Epithelial cell of proximal tubule (primary cell): ENCODE data around the gene TSPAN14. TPM values are rescaled to one million over a fixed set of nuclear protein-coding genes. Genes with fewer than 3 reads are reported as not detected.

Experiments
- DNase-seq: peaks from one replicate; pipeline ENCODE4 v3.0.0-alpha.2; 2011; ENCODE audit warnings: low read depth
- H3K4me3 ChIP-seq: 2 replicates; pipeline ENCODE4 v1.5.1; 2011; ENCODE audit warnings: low read depth, mild to moderate bottlenecking, low read length
- CTCF ChIP-seq: conservative IDR thresholded peaks from 2 replicates; pipeline ENCODE4 v1.5.1; 2012; ENCODE audit warnings: low read depth, mild to moderate bottlenecking, low read length
- total RNA-seq: library from RNA; depleted of rRNA; stranded (reverse); fragments of >200 nt; gene quantifications from 2 replicates; pipeline ENCODE4 v1.2.3, GENCODE V29; 2015

Gene TSPAN14
- total RNA-seq, 1 donor from 2014 or later = 139 TPM

- no peak for TF ChIP-seq CTCF
- no peak for DNase-seq
- no peak overlapping the region for H3K4me3 ChIP-seq
Measured at GRCh38 chr10:80522756-80523363, 68.8 kb downstream of the TSPAN14 start.

GRCh38 chr10:80523773-80524172 is 69.7 kb downstream of the TSPAN14 start:
- no peak for DNase-seq
- H3K4me3 ChIP-seq = no peak overlapping the region
- TF ChIP-seq CTCF = no peak

- no peak for TF ChIP-seq CTCF
- H3K4me3 ChIP-seq = no peak overlapping the region
- DNase-seq = no peak
Measured at GRCh38 chr10:80524190-80524909, 70.2 kb downstream of the TSPAN14 start.

GRCh38 chr10:80526218-80526617 is 72.1 kb downstream of the TSPAN14 start:
- DNase-seq = no peak
- TF ChIP-seq CTCF = no peak
- no peak overlapping the region for H3K4me3 ChIP-seq

GRCh38 chr10:80526742-80527141 is 72.6 kb downstream of the TSPAN14 start:
- no peak for DNase-seq
- TF ChIP-seq CTCF = no peak
- no peak overlapping the region for H3K4me3 ChIP-seq

GRCh38 chr10:80528185-80528700 is 74.1 kb downstream of the TSPAN14 start:
- DNase-seq = no peak
- TF ChIP-seq CTCF = no peak
- no peak overlapping the region for H3K4me3 ChIP-seq
